Measurements from ENCODE around the gene TCERG1L. TPM values are rescaled to one million over a fixed set of nuclear protein-coding genes. Genes with fewer than 3 reads are reported as not detected.

The TCERG1L gene
- total and polyA plus RNA-seq, 2 experiments from 2014 or later: not detected

DNA sequence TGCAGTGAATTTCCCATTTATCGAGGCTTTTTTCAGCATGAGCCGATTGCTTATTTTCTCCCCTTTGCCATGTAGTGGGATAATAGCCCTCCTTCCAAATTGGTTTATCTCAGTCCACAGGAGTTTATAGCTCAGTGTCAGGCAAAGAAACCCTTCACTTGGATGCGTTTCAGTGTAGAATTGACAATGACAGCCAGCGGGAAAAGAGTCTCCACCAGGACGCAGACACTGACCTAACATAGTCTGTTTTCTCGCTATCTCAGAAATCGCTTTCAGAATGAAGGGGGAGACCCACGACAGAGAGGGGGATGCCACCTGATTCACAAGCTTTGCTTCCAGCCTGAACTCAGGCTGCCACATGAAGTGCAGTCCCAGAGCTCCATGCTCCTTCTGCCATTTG, 43.5 kb upstream of the TCERG1L start:
- no peaks in the 10 kb centered on the region for H3K36me3 ChIP-seq (ENCODE audit: low read depth)
- H3K4me3 ChIP-seq: no peak overlapping the region
- no peaks in the 10 kb centered on the region for H3F3A ChIP-seq (ENCODE audit: insufficient read depth)
- H4K20me1 ChIP-seq (ENCODE audit: insufficient read depth): no peaks in the 10 kb centered on the region
- no peaks in the 10 kb centered on the region for H3K9me2 ChIP-seq (ENCODE audit: insufficient read depth)
- DNase-seq: no peak
- WGBS, 2 experiments (ENCODE audit: low coverage in 1 of 2, low lambda C conversion rate in 2 of 2, missing lambda C conversion rate in 2 of 2): 37 to 42% methylated on average over 8 of the region's 8 CpGs
- no peak overlapping the region for H3K4me2 ChIP-seq (ENCODE audit: unreplicated experiment)
- H3K27me3 ChIP-seq (replicated peaks; ENCODE audit: insufficient read depth): no peaks in the 10 kb centered on the region
- in situ Hi-C loops (cut with MboI): no loop called here
- no peak overlapping the region for H3K9ac ChIP-seq
- H2AFZ ChIP-seq: no peak overlapping the region
- no peaks in the 10 kb centered on the region for H3K4me1 ChIP-seq (ENCODE audit: insufficient read depth)
- no peak overlapping the region for H3K27ac ChIP-seq
- H3K9me3 ChIP-seq (ENCODE audit: low read depth): no peaks in the 10 kb centered on the region
- TF ChIP-seq EZH2 (IDR thresholded peaks at IDR 0.05; ENCODE audit: insufficient read depth, poor library complexity, severe bottlenecking) (no peak), EZH2phosphoT487 (IDR thresholded peaks at IDR 0.05; ENCODE audit: insufficient read depth, low read depth) (no peak)
- no peaks in the 10 kb centered on the region for H3K79me2 ChIP-seq (ENCODE audit: insufficient read depth)

DNA sequence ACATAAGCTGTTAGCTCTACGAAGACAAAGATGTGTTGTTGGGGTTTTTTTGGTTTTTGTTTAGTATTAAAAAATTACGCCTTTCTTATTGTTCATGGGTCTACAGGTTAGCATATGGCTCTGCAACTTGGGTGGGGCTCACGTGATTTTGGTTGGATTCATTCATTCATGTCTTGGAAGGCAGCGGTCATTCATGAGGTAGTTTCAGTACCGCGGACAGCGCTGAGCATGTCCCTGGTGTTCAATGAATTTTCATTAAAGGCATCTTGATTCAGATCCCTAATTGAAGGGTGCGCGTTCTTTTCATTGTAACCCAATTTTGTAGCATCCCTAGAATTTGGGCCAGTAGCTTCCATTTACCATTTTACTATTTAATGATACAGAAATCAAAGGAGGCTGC, 42.9 kb upstream of the TCERG1L start:
- Histone ChIP-seq H3K4me1 (ENCODE audit: insufficient read depth) (no peaks in the 10 kb centered on the region), H3K4me2 (ENCODE audit: unreplicated experiment) (no peak overlapping the region), H4K20me1 (ENCODE audit: insufficient read depth) (no peaks in the 10 kb centered on the region), H3K79me2 (ENCODE audit: insufficient read depth) (no peaks in the 10 kb centered on the region), H2AFZ (no peak overlapping the region), H3K27me3 (replicated peaks; ENCODE audit: insufficient read depth) (no peaks in the 10 kb centered on the region), H3K36me3 (ENCODE audit: low read depth) (no peaks in the 10 kb centered on the region), H3K9ac (no peak overlapping the region), H3K9me3 (ENCODE audit: low read depth) (no peaks in the 10 kb centered on the region), H3K4me3 (no peak overlapping the region), H3K9me2 (ENCODE audit: insufficient read depth) (no peaks in the 10 kb centered on the region), H3K27ac (no peak overlapping the region), H3F3A (ENCODE audit: insufficient read depth) (no peaks in the 10 kb centered on the region)
- 29 to 36% methylated on average over 9 of the region's 9 CpGs for WGBS, 2 experiments (ENCODE audit: low coverage in 1 of 2, low lambda C conversion rate in 2 of 2, missing lambda C conversion rate in 2 of 2)
- in situ Hi-C loops (cut with MboI): no loop called here
- DNase-seq: peak; percentile 10
- TF ChIP-seq EZH2phosphoT487 (IDR thresholded peaks at IDR 0.05; ENCODE audit: insufficient read depth, low read depth) (no peak), EZH2 (IDR thresholded peaks at IDR 0.05; ENCODE audit: insufficient read depth, poor library complexity, severe bottlenecking) (no peak)

DNA sequence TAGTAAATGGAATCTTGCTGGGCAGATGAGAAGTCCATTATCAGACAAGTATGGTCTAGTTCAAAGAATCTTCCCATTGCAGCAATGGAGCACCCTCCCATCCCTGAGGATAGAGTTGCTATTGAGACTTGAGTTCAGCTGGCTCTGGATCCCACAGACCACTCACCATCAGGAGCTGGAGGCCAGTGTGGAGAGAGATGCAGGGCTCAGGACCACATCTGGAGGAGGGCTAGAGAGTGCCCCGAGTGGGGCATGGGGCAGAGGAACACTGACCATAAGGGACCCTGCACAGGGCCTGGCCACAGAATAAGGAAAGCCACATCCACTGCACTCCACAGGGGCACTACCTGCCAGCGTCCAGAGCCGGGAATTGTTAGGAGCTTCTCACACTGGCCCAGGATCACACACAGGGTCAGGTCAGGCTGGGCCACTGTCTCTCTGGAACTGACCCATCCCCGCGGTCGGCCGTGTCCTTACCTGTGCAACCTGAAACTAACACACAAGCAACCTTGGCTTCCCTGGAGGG, 41.3 kb upstream of the TCERG1L start:
- Histone ChIP-seq H3K36me3 (ENCODE audit: low read depth) (no peaks in the 10 kb centered on the region), H2AFZ (no peak overlapping the region), H3K4me3 (no peak overlapping the region), H3K4me1 (ENCODE audit: insufficient read depth) (no peaks in the 10 kb centered on the region), H3K4me2 (ENCODE audit: unreplicated experiment) (no peak overlapping the region), H3K9me3 (ENCODE audit: low read depth) (no peaks in the 10 kb centered on the region), H3K9ac (no peak overlapping the region), H3K27me3 (replicated peaks; ENCODE audit: insufficient read depth) (no peaks in the 10 kb centered on the region), H3K79me2 (ENCODE audit: insufficient read depth) (no peaks in the 10 kb centered on the region), H3K9me2 (ENCODE audit: insufficient read depth) (no peaks in the 10 kb centered on the region), H3K27ac (no peak overlapping the region), H3F3A (ENCODE audit: insufficient read depth) (no peaks in the 10 kb centered on the region), H4K20me1 (ENCODE audit: insufficient read depth) (no peaks in the 10 kb centered on the region)
- in situ Hi-C loops (cut with MboI): no loop called here
- no peak for DNase-seq
- TF ChIP-seq EZH2phosphoT487 (IDR thresholded peaks at IDR 0.05; ENCODE audit: insufficient read depth, low read depth): no peak
- no peak for TF ChIP-seq EZH2 (IDR thresholded peaks at IDR 0.05; ENCODE audit: insufficient read depth, poor library complexity, severe bottlenecking)
- WGBS, 2 experiments (ENCODE audit: low coverage in 1 of 2, low lambda C conversion rate in 2 of 2, missing lambda C conversion rate in 2 of 2): 62 to 66% methylated on average over 7 of the region's 7 CpGs

DNA sequence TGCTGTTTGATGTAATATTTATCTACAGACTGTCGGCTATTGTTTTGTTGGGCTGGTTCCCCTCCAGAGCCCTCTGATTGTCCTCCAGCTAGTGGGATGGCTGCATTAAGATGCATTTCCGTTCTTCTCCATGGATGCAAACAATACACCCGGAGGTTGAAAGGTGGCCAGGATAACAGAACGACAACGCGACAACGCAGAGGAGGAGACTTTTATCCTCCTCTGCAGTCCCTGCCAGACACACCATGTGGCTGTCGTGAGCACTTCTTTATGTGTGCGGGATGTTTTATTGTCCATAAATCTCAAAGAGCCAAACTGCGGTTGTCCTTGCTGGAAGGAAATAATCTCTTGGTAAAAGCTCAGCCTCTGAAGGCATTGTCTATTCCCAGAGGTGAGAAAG, 39.1 kb upstream of the TCERG1L start:
- H3K9me3 ChIP-seq (ENCODE audit: low read depth): no peaks in the 10 kb centered on the region

DNA sequence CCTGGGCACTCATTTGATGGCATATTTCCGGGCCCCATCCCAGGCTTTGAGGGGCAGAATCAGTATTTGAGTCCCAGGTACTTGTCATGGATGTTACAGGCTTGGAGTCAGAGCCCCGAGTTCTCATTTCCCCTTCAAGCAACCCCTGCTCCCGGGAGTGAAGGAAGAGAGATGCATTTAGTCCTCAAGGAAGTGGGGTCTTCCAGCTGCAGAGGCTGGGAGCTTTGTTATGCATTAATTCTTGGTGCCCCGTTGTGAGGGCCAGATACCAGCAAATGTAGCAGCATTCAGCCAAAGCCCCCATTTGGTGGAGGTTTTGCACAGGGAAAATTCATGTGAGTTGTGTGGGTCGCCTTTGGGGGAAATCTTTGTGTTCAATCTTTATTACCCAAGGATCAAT, 38.7 kb upstream of the TCERG1L start:
- no peak for DNase-seq
- Histone ChIP-seq H3K27ac (no peak overlapping the region), H3K9me3 (ENCODE audit: low read depth) (no peaks in the 10 kb centered on the region), H2AFZ (no peak overlapping the region), H3K36me3 (ENCODE audit: low read depth) (no peaks in the 10 kb centered on the region), H3F3A (ENCODE audit: insufficient read depth) (no peaks in the 10 kb centered on the region), H3K4me1 (ENCODE audit: insufficient read depth) (no peaks in the 10 kb centered on the region), H3K4me2 (ENCODE audit: unreplicated experiment) (no peak overlapping the region), H3K79me2 (ENCODE audit: insufficient read depth) (no peaks in the 10 kb centered on the region), H3K9ac (no peak overlapping the region), H4K20me1 (ENCODE audit: insufficient read depth) (no peaks in the 10 kb centered on the region), H3K9me2 (ENCODE audit: insufficient read depth) (no peaks in the 10 kb centered on the region), H3K4me3 (no peak overlapping the region), H3K27me3 (replicated peaks; ENCODE audit: insufficient read depth) (no peaks in the 10 kb centered on the region)
- in situ Hi-C loops (cut with MboI): no loop called here
- no peak for TF ChIP-seq EZH2 (IDR thresholded peaks at IDR 0.05; ENCODE audit: insufficient read depth, poor library complexity, severe bottlenecking)
- TF ChIP-seq EZH2phosphoT487 (IDR thresholded peaks at IDR 0.05; ENCODE audit: insufficient read depth, low read depth): no peak
- WGBS, 2 experiments (ENCODE audit: low coverage in 1 of 2, low lambda C conversion rate in 2 of 2, missing lambda C conversion rate in 2 of 2): 11 to 14% methylated on average over 5 of the region's 5 CpGs

More for the DNA sequence above, 39.1 kb upstream of the TCERG1L start:
- Histone ChIP-seq H3K4me2 (ENCODE audit: unreplicated experiment) (no peak overlapping the region), H3K36me3 (ENCODE audit: low read depth) (no peaks in the 10 kb centered on the region), H3K4me3 (no peak overlapping the region), H3K9ac (no peak overlapping the region), H4K20me1 (ENCODE audit: insufficient read depth) (no peaks in the 10 kb centered on the region), H3K27me3 (replicated peaks; ENCODE audit: insufficient read depth) (no peaks in the 10 kb centered on the region), H3K9me2 (ENCODE audit: insufficient read depth) (no peaks in the 10 kb centered on the region), H3K27ac (no peak overlapping the region), H2AFZ (no peak overlapping the region), H3K79me2 (ENCODE audit: insufficient read depth) (no peaks in the 10 kb centered on the region), H3K4me1 (ENCODE audit: insufficient read depth) (no peaks in the 10 kb centered on the region), H3F3A (ENCODE audit: insufficient read depth) (no peaks in the 10 kb centered on the region)
- TF ChIP-seq EZH2 (IDR thresholded peaks at IDR 0.05; ENCODE audit: insufficient read depth, poor library complexity, severe bottlenecking): no peak
- no peak for TF ChIP-seq EZH2phosphoT487 (IDR thresholded peaks at IDR 0.05; ENCODE audit: insufficient read depth, low read depth)
- in situ Hi-C loops (cut with MboI): no loop called here
- WGBS, 2 experiments (ENCODE audit: low coverage in 1 of 2, low lambda C conversion rate in 2 of 2, missing lambda C conversion rate in 2 of 2): 19 to 23% methylated on average over 10 of the region's 10 CpGs
- no peak for DNase-seq
